ENCODE measurements around the gene MAJIN.

Gene MAJIN

GRCh38 chr11:64929625-64930024 is 42.3 kb downstream of the MAJIN start:
- DNase-seq: no peak

DNA sequence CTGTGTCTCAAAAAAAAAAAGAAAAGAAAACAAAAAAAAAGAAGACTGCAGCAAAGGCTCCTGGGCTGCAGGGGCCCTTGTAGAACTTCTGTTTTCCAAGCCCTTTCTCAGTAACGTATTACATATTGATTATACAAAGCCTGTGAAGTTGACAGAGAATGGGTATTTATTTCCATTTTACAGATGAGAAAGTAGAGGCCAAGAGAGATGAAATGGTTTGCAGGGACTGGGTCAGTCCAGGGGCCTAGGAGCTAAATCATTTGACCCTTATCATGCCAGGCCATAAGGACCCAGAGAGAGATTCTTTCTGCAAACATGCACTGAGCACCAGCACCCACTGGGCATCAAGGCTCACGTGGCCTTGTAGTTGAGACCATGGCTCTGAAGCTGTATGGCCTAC is 43.0 kb downstream of the MAJIN start:
- DNase-seq: no peak

DNA sequence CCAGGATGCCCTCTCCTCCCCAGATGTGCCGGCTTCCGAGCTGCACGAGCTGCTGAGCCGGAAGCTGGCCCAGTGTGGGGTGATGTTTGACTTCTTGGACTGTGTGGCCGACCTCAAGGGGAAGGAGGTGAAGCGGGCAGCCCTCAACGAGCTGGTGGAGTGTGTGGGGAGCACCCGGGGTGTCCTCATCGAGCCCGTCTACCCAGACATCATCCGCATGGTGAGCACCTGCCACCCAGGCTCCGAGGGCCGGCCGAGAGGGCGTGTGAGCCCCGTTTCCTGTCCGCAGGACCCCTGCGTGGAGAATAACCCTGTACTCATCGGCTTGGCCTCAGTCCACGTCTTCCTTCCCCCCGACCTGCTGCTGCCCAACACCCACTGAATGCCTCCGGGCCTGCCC is 45.2 kb downstream of the MAJIN start:
- no peak for DNase-seq

GRCh38 chr11:64925536-64926436 is 46.1 kb downstream of the MAJIN start:
- no peak for DNase-seq

GRCh38 chr11:64924910-64925284 is 47.0 kb downstream of the MAJIN start:
- no peak for DNase-seq

DNA sequence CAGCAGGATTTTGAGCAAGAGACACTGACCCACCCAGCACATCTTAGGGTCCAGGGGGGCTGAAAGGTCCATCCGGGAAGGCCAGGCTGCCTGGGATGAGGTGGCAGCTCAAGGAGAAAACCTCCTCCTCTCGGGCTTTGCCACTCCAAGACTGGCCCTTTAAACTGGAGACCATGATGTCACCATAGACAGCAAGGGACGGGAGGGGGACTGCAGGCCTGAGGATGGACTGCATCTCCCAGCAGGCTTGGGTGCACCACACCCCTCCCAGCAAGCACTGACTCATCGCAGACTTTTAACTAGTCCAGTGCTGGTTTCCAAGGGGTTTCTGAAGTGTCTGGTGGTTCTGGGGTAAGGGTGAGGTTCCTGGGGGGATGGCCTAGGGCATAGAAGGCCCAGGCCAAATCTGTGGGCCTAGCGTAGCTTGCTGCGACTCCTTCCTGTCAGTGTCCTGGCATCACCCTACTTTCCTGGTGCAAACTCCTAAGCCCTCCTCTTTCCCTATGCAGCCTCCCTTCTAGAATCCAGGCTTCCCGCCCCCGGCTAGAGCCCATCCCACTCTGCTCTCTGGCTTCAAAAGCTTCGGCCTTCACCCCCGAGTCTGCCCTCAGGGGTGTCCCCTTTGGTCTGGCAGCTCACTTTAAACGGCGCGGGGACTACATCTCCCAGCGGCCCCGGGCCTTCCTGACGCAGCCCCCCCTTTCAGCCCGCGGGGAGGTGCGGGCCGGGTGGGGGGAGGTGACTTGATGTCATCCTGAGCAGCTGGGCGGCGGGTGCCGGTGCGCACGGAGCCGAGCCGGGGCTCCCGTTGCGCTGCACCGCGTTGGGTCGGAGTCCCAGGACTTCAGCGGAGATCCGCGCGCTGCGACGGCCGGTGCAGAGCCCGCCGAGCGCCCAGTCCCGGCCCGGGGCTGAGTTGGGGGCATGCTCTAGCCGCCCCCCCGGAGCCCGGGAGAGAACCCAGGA is 47.7 kb downstream of the MAJIN start, which contains the start of gene PPP2R5B:
Gene PPP2R5B, plus strand, starts transcription at position 746 of the 966 bp plus-strand sequence. CDS start 1,046 bp downstream, outside the sequence.
- peak; percentile 69 for DNase-seq

DNA sequence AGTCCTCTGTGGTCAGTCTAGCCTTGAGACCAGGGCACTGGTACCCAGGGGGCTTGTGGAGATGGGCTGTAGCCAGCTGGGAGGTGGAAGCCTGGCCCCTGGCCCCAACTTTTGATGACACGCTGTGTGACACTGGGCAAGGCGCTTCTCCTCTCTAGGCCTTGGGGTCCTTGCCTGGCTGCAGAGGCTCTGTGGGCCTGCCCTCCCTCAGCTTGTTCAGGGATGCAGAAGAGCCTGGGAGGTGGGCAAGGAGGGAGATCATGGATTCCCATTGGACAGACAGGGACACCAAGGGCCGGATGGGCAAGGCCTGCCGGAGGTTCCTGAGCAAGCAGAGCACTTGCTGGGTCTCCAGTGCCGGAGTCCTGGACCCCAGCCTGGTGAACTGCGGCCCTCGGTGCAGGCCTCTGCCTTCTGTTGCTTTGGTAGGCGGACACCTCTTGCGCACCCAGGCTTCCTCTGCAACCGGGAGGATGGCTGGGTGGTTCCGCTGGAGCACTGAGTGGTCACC is 48.7 kb downstream of the MAJIN start:
- DNase-seq: no peak

GRCh38 chr11:64921384-64921783 is 50.5 kb downstream of the MAJIN start:
- DNase-seq: no peak

DNA sequence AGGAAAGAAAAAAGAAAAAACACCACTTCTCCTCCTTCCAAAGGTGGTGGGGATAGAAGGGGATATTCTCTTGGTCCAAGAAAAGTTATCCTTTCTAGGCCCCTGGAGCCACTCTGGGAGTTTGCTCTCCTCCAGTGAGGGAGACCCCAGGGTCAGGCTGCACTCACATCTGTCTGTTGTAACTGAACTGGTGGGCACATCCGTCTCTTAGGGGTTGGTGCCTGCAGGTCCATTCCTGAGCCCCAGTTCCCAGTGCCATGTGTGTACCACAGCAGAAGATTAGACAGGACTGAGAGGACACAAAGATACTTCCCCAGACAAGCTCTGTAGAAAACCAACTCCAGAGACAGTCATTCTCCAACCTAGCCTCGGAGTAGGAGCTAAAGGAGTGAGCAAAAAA is 51.8 kb downstream of the MAJIN start:
- no peak for DNase-seq

DNA sequence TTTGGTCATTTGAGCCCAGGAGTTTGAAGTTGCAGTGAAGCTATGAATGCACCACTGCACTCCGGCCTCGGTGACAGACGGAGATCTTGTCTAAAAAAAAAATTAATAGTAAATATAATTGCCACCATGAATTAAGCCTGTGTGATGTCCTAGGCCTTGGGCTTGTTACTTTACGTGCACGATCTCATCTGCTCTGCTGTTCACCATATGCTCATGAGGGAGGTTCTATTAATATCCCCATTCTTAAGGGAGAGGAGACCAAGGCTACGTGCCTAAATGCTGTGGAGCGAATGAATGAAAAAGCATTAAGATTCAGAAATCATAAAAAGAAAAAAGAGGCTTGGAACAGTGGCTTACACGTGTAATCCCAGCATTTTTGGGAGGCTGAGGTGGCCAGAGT is 52.3 kb downstream of the MAJIN start:
- no peak for DNase-seq

DNA sequence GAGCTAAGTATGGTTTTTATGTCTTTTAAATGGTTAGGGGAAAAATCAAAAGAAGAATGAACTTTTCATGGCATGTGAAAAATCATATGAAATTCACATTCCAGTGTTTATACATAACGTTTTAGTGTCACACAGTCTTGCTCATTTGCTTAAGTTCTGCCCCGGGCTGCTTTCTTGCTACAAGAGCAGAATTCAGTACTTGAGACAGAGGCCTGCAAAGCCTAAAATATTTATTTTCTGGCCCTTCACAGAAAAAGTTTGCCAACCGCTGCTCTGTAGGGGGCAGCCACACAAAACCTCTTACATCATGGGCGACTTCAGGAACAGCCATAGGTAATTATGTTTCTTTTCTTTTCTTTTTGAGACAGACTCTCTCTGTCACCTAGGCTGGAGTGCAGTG is 53.9 kb downstream of the MAJIN start:
- DNase-seq: no peak

GRCh38 chr11:64917663-64917995 is 54.3 kb downstream of the MAJIN start:
- DNase-seq: no peak

- peak; percentile 100 for DNase-seq
These were observed 54.9 kb downstream of the MAJIN start, which contains the start of gene ATG2A for GRCh38 chr11:64916775-64917662. ATG2A (minus strand) TSS chr11:64917209; CDS start chr11:64917135, 74 bp downstream.

- no peak for DNase-seq
These were observed 55.7 kb downstream of the MAJIN start for GRCh38 chr11:64916040-64916774.

DNA sequence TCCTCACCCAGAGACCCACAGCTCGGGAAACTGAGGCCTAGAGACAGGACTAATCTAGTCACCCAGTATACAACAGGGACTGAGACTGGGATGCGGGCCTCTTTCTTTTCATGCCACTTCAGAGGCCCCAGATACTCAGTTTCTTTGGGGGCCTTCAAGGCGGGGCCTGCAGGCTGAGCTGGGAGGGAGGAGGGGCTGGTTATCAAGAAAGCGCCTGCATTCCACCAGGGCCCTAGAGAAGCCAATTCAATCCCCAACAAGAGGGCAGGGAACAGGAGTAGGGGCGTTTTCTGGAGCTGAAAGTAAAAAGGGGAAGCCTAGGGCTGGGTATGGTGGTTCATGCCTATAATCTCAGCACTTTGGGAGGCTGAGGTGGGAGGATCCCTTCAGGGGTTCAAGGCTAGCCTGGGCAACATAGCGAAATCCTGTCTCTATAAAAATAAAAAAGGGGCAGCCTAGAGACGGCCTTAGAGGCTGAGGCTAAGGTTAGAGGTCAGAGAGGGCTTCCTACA is 56.5 kb downstream of the MAJIN start:
- no peak for DNase-seq

- no peak for DNase-seq
These were observed 57.8 kb downstream of the MAJIN start for GRCh38 chr11:64914123-64914522.

GRCh38 chr11:64913171-64913727 is 58.7 kb downstream of the MAJIN start:
- no peak for DNase-seq

DNA sequence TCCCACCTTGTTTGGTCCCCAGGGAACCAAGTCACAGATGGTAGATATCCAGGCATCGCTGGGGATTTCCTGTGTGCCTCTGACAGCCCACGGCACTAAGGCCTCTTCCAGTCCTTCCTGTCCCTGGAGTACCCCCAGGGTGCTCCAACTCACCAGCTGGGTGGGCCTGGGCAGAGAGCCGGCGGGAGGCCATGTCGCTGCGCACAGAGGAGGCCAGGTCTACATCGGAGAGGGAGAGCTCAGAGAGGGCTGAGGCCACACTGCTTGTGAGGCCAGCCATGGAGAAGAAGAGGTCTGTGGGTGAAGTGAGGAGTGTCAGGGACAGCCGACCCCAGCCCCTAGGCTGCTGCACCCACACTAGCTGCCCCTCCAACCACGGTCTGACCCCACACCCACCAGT is 60.2 kb downstream of the MAJIN start:
- DNase-seq: no peak

- DNase-seq: no peak
These were observed 60.8 kb downstream of the MAJIN start for GRCh38 chr11:64911142-64911541.

- no peak for DNase-seq
These were observed 61.3 kb downstream of the MAJIN start for GRCh38 chr11:64910451-64911093.
